ENCODE data around the gene DAGLA. TPM values are rescaled to one million over a fixed set of nuclear protein-coding genes. Genes with fewer than 3 reads are reported as not detected.

DAGLA gene
- total RNA-seq, 3 donors from 2014 or later: 2.4 to 4.5 (median 3.3) TPM

- Histone ChIP-seq H3K36me3 (peaks cover 10% of the 10 kb centered on the region), H3K4me3 (no peak overlapping the region), H3K27me3 (no peaks in the 10 kb centered on the region), H3K9me3 (no peaks in the 10 kb centered on the region), H3K27ac (no peak overlapping the region), H3K4me1 (peaks cover 0 to 4% of the 10 kb centered on the region in 2 donors)
- DNase-seq (ENCODE audit: low spot score in 2 of 2): no peak
- intact Hi-C loops (cut with DNase I; ENCODE audit: low total_unique reads): loop anchor here (10.0 kb wide), 1 partner anchor 63 kb away; no protein-coding TSS in a partner anchor
- TF ChIP-seq CTCF (IDR thresholded peaks at IDR 0.05) (no peak), POLR2AphosphoS5 (IDR thresholded peaks at IDR 0.05) (no peak), POLR2A (IDR thresholded peaks at IDR 0.05) (no peak)
These were observed 57.6 kb downstream of the DAGLA start for GRCh38 chr11:61737636-61738386.

- H3K27ac ChIP-seq: no peak overlapping the region
- intact Hi-C loops (cut with DNase I; ENCODE audit: low total_unique reads): loop anchor here (10.0 kb wide), 1 partner anchor 64 kb away; no protein-coding TSS in a partner anchor
- no peak overlapping the region for H3K4me3 ChIP-seq
- no peaks in the 10 kb centered on the region for H3K4me1 ChIP-seq
- TF ChIP-seq POLR2AphosphoS5 (IDR thresholded peaks at IDR 0.05): no peak
- no peak for TF ChIP-seq POLR2A (IDR thresholded peaks at IDR 0.05)
- no peak for TF ChIP-seq CTCF (IDR thresholded peaks at IDR 0.05)
- DNase-seq (ENCODE audit: low spot score in 2 of 2): no peak
- H3K27me3 ChIP-seq: no peaks in the 10 kb centered on the region
- H3K36me3 ChIP-seq: peaks cover 10% of the 10 kb centered on the region
- H3K9me3 ChIP-seq: no peaks in the 10 kb centered on the region
These were observed 58.6 kb downstream of the DAGLA start for GRCh38 chr11:61738776-61739175.

DNA sequence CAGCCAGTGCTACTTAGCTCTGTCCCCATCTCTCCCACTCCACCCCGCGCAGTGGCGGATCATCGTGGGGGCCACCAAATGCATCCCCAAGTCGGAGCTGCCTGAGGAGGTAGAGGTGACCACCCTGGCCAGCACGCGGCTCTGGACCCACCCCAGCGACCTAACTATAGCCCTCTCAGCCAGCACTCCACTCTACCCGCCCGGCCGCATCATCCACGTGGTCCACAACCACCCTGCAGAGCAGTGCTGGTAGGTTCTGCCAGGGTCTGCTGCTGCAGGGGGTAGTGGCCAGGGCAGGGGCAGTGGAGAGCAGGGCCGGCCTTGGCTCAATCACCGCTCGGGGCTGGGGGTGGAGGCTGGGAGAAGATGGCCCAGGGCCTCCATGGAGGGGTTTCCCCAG lies 59.2 kb downstream of the DAGLA start:
- intact Hi-C loops (cut with DNase I; ENCODE audit: low total_unique reads): loop anchor here (10.0 kb wide), 1 partner anchor 65 kb away; no protein-coding TSS in a partner anchor

DNA sequence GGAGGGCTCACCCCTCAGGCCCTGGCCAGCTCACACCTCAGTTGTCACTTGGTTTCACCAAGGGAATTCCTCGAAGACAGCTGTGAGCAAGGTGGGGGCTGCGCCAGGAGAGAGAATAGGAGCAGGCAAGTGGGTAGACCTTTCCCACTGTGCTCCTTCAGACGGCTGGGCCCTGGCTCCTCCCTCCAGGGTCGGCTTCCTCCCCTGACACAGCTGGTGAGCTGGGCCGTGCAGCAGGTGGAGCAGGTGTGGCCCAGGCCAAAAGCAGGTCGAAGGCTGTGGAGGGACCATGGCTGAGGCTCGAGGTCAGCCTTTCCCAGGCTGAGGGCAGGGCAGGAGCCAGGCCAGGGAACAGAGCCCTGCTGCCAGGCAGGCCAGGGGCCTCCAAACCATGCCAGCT lies 59.8 kb downstream of the DAGLA start:
- peaks cover 10% of the 10 kb centered on the region for H3K36me3 ChIP-seq

More for the DNA sequence above, 59.2 kb downstream of the DAGLA start:
- DNase-seq (ENCODE audit: low spot score in 2 of 2): no peak
- Histone ChIP-seq H3K27ac (no peak overlapping the region), H3K4me1 (no peaks in the 10 kb centered on the region), H3K27me3 (no peaks in the 10 kb centered on the region), H3K9me3 (no peaks in the 10 kb centered on the region), H3K4me3 (no peak overlapping the region), H3K36me3 (peaks cover 10% of the 10 kb centered on the region)
- TF ChIP-seq CTCF (IDR thresholded peaks at IDR 0.05) (no peak), POLR2AphosphoS5 (IDR thresholded peaks at IDR 0.05) (no peak), POLR2A (IDR thresholded peaks at IDR 0.05) (no peak)

More for the DNA sequence above, 59.8 kb downstream of the DAGLA start:
- DNase-seq (ENCODE audit: low spot score in 2 of 2): no peak
- no peak overlapping the region for H3K4me3 ChIP-seq
- no peaks in the 10 kb centered on the region for H3K4me1 ChIP-seq
- no peak for TF ChIP-seq POLR2AphosphoS5 (IDR thresholded peaks at IDR 0.05)
- no peak for TF ChIP-seq POLR2A (IDR thresholded peaks at IDR 0.05)
- TF ChIP-seq CTCF (IDR thresholded peaks at IDR 0.05): no peak
- intact Hi-C loops (cut with DNase I; ENCODE audit: low total_unique reads): loop anchor here (2.0 to 10.0 kb wide), 2 partner anchors 65 to 77 kb away; partner anchors contain the start of gene FADS1
- H3K27ac ChIP-seq: no peak overlapping the region
- no peaks in the 10 kb centered on the region for H3K27me3 ChIP-seq
- no peaks in the 10 kb centered on the region for H3K9me3 ChIP-seq
